ENCODE results near the gene CYP27A1.

- TF ChIP-seq CBX1 (IDR thresholded peaks at IDR 0.05; ENCODE audit: low read depth) (no peak), FOXM1 (IDR thresholded peaks at IDR 0.05; ENCODE audit: low read depth) (no peak), FOXM1 (CRISPR knock-in tag; IDR thresholded peaks at IDR 0.05; ENCODE audit: low read depth) (no peak), TBL1XR1 (IDR thresholded peaks at IDR 0.05; ENCODE audit: low read length in 2 of 2) (no peak), EZH2 (IDR thresholded peaks at IDR 0.05; ENCODE audit: borderline replicate concordance, low read depth, low read length) (no peak)
Measured at GRCh38 chr2:218761795-218762194, 20.2 kb upstream of the CYP27A1 start.

Measured in K562 (cell line).